Measurements from ENCODE around the gene CACNA2D1.

DNA sequence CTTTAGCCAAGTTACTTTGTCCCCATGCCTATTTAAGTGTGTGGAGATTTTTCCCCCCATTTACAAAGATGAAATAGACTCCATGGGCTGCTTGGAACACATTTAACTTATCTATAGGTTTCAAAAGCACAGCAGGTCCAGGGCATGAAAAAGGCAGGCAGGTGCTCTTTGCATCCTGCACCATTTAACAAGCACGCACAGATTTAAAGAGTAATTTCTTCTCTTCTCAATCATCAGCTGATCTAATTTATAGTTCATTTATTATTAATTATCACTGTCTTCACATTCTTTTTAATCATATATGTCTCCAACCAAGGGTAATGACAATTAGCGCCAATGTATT lies 156.8 kb downstream of the CACNA2D1 start:
- TF ChIP-seq, protein P1, sequence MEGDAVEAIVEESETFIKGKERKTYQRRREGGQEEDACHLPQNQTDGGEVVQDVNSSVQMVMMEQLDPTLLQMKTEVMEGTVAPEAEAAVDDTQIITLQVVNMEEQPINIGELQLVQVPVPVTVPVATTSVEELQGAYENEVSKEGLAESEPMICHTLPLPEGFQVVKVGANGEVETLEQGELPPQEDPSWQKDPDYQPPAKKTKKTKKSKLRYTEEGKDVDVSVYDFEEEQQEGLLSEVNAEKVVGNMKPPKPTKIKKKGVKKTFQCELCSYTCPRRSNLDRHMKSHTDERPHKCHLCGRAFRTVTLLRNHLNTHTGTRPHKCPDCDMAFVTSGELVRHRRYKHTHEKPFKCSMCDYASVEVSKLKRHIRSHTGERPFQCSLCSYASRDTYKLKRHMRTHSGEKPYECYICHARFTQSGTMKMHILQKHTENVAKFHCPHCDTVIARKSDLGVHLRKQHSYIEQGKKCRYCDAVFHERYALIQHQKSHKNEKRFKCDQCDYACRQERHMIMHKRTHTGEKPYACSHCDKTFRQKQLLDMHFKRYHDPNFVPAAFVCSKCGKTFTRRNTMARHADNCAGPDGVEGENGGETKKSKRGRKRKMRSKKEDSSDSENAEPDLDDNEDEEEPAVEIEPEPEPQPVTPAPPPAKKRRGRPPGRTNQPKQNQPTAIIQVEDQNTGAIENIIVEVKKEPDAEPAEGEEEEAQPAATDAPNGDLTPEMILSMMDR (IDR thresholded peaks at IDR 0.05): no peak
- TF ChIP-seq POLR2A (IDR thresholded peaks at IDR 0.05): no peak
